Activated T-cell treated with anti-CD3 and anti-CD28 coated beads for 4 hours (primary cell): ENCODE data around the gene ANKRD11.

Experiments used
- DNase-seq: peaks from one replicate; pipeline ENCODE4 v3.0.0-alpha.2; 2020

The ANKRD11 gene

DNA sequence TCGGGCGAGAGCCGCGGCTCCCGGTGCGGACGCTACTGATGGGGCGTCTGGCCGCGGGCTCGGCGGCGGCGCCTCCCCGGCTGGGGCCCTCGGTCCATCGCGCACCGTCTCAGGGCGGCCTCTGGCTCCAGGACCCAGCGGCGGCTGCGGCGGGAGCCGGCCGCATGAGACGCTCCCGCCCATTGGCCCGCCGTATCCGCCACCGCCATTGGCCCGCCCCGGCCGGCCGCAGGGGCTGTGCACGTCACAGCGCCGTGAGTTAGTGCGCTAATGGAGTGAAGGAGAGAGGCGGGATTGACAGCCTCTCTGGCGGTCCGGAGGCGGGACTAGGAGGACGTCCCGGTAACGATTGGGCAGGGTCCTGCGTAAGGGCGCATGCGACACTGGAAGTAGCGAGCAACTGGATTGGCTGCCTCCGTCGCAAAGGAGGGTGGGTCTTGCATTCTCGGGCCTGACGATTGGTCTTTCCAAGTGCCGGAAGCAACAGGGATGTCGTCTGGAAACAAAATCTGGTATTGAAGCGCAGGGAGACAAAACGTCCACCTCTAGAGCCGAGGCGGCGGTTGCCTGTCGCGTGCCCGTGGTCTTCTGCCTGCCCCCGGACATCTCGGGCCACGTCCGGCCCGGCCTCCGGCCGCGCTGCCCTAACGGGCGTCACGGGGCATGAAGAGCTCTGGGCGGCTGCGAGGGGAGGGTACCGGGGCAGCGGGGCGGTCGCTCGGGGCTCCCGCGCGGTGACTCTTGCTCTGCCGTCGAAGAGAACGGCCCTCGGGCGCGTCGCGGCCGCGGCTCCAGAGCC, at the start of gene ANKRD11:
TSS of gene ANKRD11 (minus strand) at position 123 of the 799 bp plus-strand sequence. CDS start 173,542 bp downstream, outside the sequence.
- peak; percentile 95 for DNase-seq

DNA sequence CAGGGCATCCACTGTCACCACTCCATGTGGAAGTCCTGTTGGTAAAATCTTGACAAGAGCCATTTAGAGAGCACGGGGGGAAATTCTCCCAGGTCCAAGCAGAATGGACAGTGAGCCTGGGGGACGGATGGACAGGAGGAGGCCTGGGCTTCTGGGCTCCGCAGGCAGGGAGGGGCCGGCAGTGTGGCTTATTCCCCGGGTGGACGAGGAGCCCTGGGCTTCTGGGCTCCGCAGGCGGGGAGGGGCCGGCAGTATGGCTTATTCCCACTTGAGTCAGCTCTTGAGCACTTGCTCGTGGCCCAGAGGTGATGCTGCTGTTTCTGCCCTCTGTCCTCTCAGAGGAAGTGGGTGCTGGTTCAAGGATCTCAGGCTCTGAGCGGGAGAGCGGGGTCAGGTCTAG, 47.9 kb upstream of the ANKRD11 start:
- no peak for DNase-seq

DNA sequence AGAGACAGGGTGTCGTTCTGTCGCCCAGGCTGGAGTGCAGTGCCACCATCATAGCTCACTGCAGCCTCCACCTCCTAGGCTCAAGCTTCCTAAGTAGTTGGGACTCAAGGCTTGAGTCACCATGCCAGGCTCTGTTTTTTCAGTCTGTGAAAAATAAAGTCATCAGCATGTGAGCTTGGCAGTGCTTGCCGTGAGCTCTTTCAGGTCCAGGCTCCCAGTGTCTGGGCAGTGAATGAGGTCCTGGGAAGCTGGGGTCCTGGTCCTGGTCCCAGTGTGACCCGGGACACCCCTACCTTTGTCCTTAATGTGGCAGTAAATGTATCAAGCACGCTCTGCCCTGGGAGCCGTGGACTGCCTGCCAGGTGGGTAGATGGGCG, 47.2 kb upstream of the ANKRD11 start:
- no peak for DNase-seq

DNA sequence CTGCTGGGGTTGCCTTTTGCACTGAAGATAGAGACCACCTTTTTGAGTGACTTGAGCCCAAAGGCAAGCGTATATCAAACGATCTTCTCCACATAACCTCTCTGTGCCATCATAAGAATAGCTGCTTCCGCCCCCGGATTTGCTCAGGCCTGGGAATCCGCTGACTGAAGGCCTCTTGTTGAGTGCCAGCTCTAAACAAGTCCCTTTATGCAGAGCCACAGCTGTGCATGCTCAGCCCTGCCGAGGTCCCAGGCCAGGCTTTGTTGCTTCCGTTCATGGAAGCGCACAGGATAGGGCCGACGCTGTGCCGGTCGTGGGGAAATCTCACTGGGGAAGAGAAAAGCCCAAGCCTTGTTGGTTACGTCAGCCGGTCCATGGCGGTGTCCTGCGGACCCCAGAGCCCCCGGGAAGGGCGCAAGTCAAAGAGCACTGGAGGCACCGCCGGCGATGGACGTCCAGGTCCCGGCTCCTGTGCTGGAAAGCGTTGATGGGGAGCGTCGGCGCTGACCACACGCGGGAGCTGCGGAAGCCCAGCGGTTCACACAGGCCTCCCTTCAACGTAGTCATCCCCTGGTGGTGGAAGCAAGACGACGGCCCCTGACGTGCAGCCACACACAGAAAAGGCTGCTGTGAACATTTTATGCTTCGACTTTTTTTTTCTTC, 46.7 kb upstream of the ANKRD11 start:
- no peak for DNase-seq

DNA sequence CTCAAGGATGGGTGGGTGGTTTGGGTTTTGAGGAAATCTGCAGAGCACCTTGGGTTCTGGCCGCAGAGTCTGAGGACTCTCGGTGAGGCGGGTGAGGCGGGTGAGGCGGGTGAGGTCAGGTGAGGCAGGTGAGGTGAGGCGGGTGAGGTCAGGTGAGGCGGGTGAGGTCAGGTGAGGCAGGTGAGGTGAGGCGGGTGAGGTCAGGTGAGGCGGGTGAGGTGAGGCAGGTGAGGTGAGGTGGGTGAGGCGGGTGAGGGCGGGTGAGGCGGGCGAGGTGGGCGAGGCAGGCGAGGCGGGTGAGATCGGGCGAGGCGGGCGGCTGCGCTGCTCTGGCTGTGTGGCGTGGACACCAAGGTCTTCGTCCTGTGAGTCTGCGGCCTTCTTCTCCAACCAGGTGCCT, 46.0 kb upstream of the ANKRD11 start:
- no peak for DNase-seq

DNA sequence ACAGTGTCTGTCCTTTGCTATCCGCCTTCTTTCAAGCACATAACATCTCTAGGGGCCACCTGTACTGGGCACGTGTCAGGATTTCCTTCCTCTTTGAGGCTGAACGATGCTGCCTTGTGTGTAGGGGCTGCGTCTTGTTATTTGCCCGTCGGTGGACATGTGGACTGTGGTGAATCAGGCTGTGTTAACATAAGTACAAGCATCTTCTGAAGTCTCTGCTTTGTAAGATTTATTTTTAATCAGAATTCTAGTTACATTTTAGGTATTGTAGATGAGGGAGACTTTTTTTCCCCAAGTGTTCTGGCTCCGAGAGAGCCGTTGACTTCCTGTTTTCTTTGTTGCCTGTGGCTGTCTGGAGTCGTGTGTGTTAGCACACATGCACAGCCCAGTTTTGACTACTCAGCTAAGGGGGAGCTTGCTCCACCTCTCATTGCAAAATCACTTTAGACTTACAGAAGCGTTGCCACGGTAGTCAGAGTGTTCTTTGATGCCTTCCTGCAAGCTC, 43.9 kb upstream of the ANKRD11 start:
- DNase-seq: no peak

DNA sequence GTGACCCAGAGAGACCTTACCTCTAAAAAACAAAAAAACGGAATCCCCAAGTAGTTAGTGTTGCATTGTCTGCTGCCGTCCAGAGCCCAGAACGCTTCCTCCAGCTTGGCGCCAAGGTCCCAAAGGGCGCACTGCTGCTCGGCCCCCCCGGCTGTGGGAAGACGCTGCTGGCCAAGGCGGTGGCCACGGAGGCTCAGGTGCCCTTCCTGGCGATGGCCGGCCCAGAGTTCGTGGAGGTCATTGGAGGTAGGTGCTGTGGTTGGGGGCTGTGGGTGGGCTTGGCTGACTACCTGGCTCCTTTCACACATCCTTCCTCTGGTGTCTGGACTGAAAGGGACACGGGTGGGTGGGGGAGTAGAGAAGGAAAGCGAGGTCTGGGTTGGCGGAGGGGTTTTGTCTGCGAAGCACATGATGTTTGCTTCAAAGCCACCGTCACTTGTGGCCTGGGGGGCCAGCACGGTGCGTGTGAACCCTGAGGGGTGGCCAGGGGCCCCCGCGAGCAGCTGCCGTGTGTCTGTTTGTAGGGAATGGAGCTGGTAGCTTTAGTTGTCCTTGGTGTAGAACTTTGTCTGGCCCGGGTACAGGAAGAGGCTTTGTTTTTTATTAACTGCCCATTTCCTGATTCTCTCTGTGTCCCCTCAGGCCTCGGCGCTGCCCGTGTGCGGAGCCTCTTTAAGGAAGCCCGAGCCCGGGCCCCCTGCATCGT, 41.6 kb upstream of the ANKRD11 start:
- DNase-seq: no peak

DNA sequence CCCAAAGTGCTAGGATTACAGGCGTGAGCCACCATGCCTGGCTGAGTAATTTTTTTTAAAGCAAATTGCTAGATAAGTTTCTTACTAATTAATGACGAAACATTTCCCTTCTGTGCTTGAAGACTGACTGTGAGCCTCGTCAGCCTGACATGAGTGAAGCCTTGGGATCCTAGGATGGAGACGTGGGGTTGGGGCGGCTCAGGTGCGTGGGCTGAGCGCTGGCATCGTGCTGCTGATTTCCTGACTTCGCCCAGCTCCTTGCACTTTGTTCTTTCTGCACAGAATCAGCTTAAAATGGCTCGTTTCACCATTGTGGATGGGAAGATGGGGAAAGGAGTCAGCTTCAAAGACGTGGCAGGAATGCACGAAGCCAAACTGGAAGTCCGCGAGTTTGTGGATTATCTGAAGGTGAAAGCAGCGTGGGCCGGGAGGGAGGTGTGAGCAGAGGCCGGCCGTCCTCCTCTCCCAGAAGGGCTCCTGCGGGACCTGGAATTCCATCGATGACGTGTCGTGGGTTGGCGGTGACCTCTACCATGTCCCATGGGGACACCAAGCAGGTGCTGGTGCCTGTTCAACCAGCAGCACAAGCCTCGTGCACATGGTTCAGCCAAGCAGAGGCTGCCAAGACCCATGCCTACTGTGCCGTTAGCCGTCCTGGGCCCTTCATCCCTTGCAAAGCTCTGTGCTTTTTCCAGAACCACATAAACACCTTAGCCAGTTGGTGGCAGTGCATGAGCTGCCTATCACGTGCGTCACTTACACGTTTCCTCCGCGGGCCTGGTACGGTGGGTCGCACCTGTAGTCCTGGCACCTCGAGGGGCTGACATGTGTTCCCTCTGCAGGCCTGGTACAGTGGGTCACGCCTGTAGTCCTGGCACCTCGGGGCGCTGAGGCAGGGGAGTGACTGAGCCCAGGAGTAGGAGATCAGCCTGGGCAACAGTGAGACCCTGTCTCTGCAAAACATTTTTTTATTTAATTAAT, 40.3 kb upstream of the ANKRD11 start:
- DNase-seq: no peak

DNA sequence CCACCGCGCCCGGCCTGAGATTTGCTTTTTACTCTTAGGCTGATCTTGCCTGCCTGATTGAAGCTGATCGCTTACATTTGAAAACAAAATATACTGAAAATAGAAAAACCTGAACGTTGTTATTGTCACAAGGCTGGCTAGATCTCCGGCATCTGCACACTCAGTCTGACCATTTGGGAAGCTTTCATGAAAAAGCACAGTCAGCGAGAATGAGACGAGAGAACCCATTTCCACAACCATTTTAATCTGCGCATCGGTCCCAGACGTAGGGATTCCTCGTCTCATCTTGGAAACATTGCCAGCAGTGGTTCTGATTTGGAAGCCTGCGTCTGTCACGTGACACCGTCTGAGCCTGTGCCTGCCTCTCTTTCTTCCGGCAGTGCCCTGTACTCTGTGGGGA, 38.7 kb upstream of the ANKRD11 start:
- no peak for DNase-seq

DNA sequence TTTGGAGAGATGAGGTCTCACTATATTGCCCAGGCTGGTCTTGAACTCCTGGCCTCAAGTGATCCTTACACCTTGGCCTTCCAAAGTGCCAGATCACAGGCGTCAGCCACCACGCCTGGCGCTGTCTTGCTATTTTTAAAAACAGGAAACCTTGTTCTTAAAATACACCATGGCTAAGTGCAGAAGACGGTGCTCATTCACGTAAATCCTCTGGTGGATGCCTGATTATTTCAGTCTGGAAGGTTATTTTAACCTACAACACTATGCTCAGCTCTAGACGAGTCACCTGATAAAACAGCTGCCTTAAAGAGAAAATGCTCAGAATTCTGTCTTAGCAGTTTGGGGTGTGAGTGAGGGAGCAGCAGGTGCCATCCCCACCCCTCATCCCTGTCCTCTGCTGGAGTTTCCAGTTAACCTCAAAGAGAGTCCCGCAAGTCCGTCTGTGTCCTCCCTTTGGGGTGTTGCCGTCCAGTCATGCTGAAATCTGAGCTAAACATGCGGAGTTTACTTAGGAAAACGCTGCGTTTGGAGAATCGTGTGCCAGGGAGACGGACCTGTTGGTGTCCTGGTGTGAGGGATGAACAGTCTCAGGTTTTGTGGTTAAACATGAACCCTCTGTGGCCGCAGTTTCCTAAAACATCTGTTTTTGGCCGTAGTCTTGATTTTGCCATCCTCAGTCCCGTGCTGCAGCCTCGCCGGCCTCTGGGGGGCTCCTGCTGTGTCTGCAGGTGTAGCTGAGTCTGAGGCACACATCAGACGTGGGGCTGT, 35.0 kb upstream of the ANKRD11 start:
- no peak for DNase-seq

DNA sequence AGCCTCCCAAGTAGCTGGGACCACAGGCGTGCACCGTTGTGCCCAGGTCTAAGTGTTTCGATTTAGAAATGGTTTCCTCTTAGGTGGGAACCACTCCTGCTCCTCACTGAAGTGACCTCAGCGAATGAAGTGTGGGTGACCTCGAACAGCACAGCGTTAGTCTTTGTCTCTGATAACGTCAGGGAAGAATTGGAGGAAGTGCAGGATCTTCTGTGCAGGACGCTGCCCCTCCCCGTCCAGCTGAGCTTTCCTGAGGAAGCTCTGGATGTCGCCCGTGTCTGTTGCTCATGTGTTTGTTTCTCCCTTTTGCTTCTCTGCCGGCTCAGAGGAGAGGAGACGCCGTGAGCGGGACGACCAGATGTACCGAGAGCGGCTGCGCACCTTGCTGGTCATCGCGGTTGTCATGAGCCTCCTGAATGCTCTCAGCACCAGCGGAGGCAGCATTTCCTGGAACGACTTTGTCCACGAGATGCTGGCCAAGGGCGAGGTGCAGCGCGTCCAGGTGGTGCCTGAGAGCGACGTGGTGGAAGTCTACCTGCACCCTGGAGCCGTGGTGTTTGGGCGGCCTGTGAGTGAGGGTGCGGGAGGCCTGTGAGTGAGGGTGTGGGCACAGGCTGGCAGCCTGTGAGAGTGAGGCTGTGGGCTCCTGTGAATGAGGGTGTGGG, 33.5 kb upstream of the ANKRD11 start:
- DNase-seq: no peak

DNA sequence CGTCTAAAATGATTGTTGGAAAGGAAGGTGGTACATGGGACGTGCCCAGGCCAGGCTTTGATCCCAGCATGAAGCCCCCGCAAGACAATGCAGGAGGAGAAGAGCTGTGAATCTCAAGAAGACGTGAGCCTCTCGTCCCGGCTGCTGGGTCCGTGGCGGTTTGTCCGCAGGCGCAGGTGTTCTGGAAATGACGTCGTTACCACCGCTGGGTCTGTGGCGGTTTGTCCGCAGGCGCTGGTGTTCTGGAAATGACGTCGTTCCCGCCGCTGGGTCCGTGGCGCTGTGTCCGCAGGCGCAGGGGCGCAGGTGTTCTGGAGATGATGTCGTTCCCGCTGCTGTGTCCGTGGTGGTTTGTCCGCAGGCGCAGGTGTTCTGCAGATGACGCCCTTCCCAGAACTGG, 31.9 kb upstream of the ANKRD11 start:
- DNase-seq: no peak

DNA sequence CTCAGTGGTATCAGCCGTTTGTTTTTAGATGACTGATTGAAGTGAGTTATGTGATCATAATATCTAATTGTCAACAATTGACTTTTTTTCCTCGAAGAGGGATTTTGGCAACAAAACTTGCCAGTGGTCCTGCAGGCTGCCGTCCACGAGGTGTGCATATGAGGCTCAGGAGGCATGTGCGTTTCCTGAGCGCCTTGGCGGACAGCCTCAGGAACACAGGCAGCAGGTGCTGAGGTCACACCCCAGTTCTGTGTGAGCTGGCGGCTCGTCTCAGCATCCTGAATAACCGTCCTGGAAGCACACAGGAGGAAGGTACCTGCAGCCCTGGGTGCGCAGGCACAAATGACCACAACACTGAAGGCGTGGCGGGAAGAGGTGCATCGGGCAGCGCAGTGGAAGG, 29.5 kb upstream of the ANKRD11 start:
- DNase-seq: no peak

DNA sequence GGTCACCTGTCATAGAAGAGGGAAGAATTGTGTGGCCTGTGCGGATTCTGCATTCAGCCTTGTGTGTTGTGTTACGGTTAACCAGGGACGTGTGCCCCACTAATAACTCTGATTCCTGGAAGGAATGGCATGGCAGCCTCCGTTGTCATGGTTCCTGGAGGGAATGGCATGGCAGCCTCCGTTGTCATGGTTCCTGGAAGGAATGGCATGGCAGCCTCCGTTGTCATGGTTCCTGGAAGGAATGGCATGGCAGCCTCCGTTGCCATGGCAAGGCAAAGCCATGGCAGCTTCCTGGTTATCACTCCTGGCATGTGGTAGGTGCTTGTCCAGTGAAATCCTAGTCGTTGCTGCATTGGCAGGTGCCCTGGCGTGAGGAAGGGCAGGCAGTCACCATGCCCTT, 26.8 kb upstream of the ANKRD11 start:
- DNase-seq: no peak

DNA sequence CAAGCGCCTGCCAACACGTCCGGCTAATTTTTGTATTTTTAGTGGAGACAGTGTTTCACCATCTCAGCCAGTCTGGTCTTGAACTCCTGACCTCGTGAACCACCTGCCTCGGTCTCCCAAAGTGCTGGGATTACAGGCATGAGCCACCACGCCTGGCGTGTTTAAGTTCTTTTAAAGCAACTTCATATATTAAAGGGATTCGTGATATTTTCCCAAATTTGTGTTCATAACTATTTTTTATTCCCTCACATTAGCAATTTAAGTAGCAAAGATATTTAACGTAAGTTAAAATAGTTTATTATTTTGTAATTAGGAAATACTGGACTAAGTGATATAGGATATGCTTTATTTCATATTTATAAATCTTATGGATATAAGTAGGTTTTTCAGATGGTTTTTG, 22.1 kb upstream of the ANKRD11 start:
- DNase-seq: no peak

DNA sequence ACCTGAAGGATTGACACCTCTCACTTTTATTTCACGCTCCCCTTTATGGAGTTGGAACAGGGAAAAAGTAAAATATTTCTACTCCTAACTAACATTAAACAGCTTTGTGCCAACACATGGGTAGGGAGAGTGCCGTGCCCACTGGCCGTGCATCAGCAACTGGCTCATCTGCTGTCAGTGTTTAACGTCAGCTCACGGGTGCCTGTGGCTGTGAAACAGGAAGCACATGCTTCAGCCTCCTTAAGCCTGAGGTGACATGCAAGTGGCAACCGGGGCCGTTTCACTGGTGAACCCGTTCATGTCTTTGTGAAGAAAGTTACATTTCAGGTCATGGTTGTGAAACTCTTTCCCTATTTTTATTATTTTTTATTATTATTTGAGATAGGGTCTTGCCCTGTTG, 21.0 kb upstream of the ANKRD11 start:
- no peak for DNase-seq

DNA sequence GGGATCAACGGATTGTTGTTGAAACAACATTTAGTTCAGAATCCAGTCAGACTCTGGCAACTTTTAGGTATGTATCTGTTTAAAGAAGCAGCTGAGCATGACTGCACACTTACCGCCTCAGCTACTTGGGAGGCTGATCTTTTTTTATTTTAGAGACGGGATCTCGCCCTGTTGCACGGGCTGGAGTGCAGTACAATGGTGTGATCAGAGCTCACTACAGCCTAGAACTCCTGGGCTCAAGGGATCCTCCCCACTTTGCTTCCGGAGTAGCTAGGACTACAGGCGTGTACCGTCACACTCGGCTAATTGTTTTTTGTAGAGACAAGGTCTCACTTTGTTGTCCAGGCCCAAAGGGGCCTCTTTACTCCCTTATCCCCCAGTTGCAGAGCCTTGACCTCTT, 20.2 kb upstream of the ANKRD11 start:
- DNase-seq: no peak

DNA sequence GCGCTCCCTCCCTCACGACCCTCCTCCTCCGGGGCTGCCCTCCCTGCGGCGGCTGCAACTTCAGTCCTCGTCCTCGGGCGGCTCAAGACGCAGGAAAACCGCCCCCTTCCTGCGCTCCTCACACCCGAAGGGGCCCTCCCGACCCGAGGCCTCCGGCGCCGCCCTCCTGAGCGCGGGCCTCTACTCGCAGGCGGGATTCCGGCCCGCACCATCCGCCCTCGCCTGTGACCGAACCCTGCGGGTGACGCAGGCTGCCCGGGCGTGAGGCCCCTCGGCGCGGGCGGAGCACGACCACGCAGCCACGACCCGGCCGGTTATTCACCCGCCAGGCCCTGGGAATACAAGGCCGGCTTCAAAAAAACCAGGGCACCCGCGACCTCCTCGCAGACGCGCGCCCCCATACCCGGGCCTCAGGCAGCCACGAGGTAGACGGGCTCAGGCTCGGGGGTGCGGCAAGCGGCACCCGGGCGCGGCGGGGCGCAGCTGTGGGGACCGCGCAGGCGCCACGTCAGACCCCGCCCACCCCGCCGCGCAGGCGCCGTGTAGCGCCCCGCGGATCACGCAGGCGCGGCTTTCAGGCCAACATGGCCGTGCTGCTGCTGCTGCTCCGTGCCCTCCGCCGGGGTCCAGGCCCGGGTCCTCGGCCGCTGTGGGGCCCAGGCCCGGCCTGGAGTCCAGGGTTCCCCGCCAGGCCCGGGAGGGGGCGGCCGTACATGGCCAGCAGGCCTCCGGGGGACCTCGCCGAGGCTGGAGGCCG, 17.7 kb upstream of the ANKRD11 start, which contains the start of gene SPG7:
TSS of gene SPG7 (plus strand) at position 570 of the 757 bp plus-strand sequence. CDS start at position 585, 15 bp downstream.
- peak; percentile 84 for DNase-seq

DNA sequence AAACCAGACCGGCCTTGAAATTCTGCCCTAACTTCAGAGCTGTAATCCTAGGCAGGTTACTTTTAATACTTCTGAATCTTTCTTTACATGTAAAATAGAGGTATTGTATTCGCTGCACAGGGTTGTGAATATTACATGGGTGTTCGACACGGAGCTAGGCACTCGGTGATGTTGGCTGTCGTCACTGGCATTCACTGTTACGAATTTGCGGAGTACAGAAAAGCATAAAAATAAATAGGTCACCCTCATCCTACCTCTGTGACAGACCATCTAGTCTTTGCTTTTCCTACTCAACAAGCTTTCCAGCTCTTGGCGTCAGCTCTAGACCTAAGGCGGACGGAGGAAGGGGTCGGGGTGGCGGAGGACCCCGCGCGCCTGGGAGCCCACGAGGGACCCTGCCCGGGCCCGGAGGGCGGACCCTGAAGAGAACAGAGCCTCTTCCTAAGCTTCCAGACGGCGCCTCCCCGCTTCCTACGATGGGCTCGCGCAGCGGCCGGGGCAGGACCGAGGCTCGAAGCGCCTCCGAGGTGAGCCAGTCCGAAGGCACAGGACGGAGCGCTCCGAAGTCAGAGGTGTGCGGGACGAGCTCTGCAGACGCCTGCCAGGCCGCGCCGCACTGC, 17.0 kb upstream of the ANKRD11 start:
- no peak for DNase-seq

DNA sequence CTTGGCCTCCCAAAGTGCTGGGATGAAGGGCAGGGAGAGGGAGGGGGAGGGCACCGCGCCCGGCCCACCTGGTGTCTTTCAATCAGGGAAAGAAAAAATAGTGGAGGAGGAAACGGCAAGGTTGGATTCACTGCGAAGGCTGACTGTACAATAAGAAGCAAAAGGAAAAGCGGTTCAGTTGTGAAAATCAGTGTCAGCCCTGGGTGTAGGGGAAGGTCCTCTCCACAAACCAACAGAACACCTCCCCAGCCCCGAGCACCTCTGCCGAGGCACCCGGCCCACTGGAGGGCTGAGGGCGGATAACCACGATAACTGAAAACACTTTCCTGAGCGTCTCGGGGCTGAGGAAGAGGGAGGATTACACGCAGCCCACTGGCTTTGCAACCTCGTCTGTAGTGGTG, 16.4 kb upstream of the ANKRD11 start:
- no peak for DNase-seq
